ENCODE data around the gene RAPGEF2. TPM values are rescaled to one million over a fixed set of nuclear protein-coding genes. Genes with fewer than 3 reads are reported as not detected.

The RAPGEF2 gene
- total RNA-seq, 2 donors from 2014 or later = 38.2 to 46.7 TPM

GRCh38 chr4:159283696-159284095, 180.8 kb downstream of the RAPGEF2 start:
- intact Hi-C loops (cut with DNase I) = no loop called here
- Histone ChIP-seq H3K4me3 (no peak overlapping the region), H3K36me3 (replicated peaks in 1 of 2; ENCODE audit: insufficient read depth in 1 of 2, low read depth in 2 of 2) (no peaks in the 10 kb centered on the region), H3K9me3 (no peaks in the 10 kb centered on the region), H3K27me3 (no peaks in the 10 kb centered on the region), H3K4me1 (peaks cover 37% of the 10 kb centered on the region), H3K27ac (no peak overlapping the region)
- WGBS, 2 donors = 58 to 86% methylated on average over 1 of the region's 1 CpG
- TF ChIP-seq POLR2A (IDR thresholded peaks at IDR 0.05) = no peak
- no peak for TF ChIP-seq CTCF (IDR thresholded peaks at IDR 0.05)
- ATAC-seq (no peak), DNase-seq (no peak)

DNA sequence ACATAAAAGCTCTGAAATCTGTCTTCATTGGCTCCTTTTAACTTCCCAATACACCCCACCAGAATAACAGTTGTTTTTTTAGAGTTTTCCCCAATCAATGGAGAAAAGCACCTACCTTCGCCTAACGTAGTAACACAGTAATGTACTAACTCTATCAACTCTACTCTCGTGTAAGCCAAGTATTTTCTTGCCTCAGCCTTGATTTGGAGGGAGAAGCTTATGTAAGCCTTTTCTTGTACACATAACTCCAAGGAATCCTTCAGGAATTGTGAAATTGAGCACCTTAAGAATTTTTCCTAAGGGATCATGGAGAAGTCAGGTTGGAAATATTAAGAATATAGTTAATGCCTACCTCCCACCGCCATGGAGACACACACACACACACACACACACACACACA, 181.2 kb downstream of the RAPGEF2 start:
- H3K4me3 ChIP-seq = no peak overlapping the region
- intact Hi-C loops (cut with DNase I) = no loop called here
- no peak for ATAC-seq
- TF ChIP-seq CTCF (IDR thresholded peaks at IDR 0.05) (no peak), POLR2A (IDR thresholded peaks at IDR 0.05) (no peak)
- WGBS, 2 donors = 85 to 86% methylated on average over 4 of the region's 4 CpGs
- no peaks in the 10 kb centered on the region for H3K27me3 ChIP-seq
- no peak for DNase-seq
- no peaks in the 10 kb centered on the region for H3K36me3 ChIP-seq (replicated peaks in 1 of 2; ENCODE audit: insufficient read depth in 1 of 2, low read depth in 2 of 2)
- no peaks in the 10 kb centered on the region for H3K9me3 ChIP-seq
- H3K27ac ChIP-seq = no peak overlapping the region
- H3K4me1 ChIP-seq = peaks cover 37% of the 10 kb centered on the region

DNA sequence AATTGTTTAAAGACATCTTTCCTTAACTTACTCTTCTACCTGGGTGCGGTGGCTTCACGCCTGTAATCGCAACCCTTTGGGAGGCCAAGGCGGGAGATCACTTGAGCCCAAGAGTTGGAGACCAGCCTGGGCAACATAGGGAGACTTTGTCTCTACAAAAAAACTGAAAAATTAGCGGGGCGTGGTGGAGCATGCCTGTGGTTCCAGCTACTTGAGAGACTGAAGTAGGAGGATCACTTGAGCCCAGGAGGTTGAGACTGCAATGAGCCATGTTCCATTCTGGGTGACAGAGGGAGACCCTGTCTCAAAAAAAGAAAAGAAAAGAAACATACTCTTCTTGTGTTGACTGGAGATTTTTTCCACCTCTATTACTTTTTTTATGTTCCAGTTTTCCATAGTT, 181.9 kb downstream of the RAPGEF2 start:
- intact Hi-C loops (cut with DNase I) = no loop called here
- 82 to 88% methylated on average over 6 of the region's 6 CpGs for WGBS, 2 donors
- Histone ChIP-seq H3K36me3 (replicated peaks in 1 of 2; ENCODE audit: insufficient read depth in 1 of 2, low read depth in 2 of 2) (no peaks in the 10 kb centered on the region), H3K4me1 (peaks cover 37% of the 10 kb centered on the region), H3K27ac (no peak overlapping the region), H3K27me3 (no peaks in the 10 kb centered on the region), H3K9me3 (no peaks in the 10 kb centered on the region), H3K4me3 (no peak overlapping the region)
- no peak for TF ChIP-seq POLR2A (IDR thresholded peaks at IDR 0.05)
- no peak for TF ChIP-seq CTCF (IDR thresholded peaks at IDR 0.05)
- DNase-seq (no peak), ATAC-seq (no peak)

- 90 to 100% methylated on average over 1 of the region's 1 CpG for WGBS, 2 donors
- no peak for DNase-seq
- H3K9me3 ChIP-seq = no peaks in the 10 kb centered on the region
- H3K4me1 ChIP-seq = peaks cover 13% of the 10 kb centered on the region
- no peaks in the 10 kb centered on the region for H3K27me3 ChIP-seq
- ATAC-seq = no peak
- no peak overlapping the region for H3K4me3 ChIP-seq
- intact Hi-C loops (cut with DNase I) = no loop called here
- no peaks in the 10 kb centered on the region for H3K36me3 ChIP-seq (replicated peaks in 1 of 2; ENCODE audit: insufficient read depth in 1 of 2, low read depth in 2 of 2)
- TF ChIP-seq CTCF (IDR thresholded peaks at IDR 0.05) (no peak), POLR2A (IDR thresholded peaks at IDR 0.05) (no peak)
- H3K27ac ChIP-seq = no peak overlapping the region
Measured at GRCh38 chr4:159287767-159288166, 184.9 kb downstream of the RAPGEF2 start.

DNA sequence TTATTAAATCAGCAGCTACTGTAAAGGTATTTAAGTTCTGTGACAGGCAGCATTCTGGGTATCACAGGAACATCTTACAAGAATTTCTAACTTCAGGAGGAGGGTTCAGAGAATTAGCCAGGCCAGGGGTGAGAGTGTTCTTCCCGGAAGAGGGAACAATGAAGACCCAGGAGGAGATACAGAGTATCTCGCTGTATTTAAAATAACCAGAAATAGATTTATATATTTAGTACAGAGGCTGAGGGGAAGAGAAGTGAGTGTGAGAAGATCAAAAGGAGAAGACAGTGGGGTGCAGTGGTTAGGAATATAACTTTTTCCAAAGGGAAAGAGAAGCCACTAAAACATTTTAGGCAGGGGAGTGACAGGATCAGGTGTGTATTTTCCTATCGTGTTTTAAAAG, 186.8 kb downstream of the RAPGEF2 start:
- H3K9me3 ChIP-seq = no peaks in the 10 kb centered on the region
- no peaks in the 10 kb centered on the region for H3K4me1 ChIP-seq
- no peak for ATAC-seq
- H3K27ac ChIP-seq = no peak overlapping the region
- intact Hi-C loops (cut with DNase I) = no loop called here
- no peak for DNase-seq
- no peaks in the 10 kb centered on the region for H3K36me3 ChIP-seq (replicated peaks in 1 of 2; ENCODE audit: insufficient read depth in 1 of 2, low read depth in 2 of 2)
- TF ChIP-seq CTCF (IDR thresholded peaks at IDR 0.05) = no peak
- no peak for TF ChIP-seq POLR2A (IDR thresholded peaks at IDR 0.05)
- 81 to 84% methylated on average over 3 of the region's 3 CpGs for WGBS, 2 donors
- no peaks in the 10 kb centered on the region for H3K27me3 ChIP-seq
- H3K4me3 ChIP-seq = no peak overlapping the region
